Activated B cell treated with CpG ODN at 0.5 μM for 24 hours (primary cell): ENCODE results near the gene ADARB2. TPM values are rescaled to one million over a fixed set of nuclear protein-coding genes. Genes with fewer than 3 reads are reported as not detected.

Experiments used
- ATAC-seq: fragments of 200-7000 bp; cut with Tn5 transposase; one replicate; pipeline ENCODE4 v1.10.0; 2021; ENCODE audit warnings: low read depth, mild to moderate bottlenecking, moderate library complexity
- CTCF ChIA-PET: fragments of 350-600 bp; sonication (Branson Sonifier 250); formaldehyde crosslinking; loops from one replicate; lab custom pipeline; 2021; ENCODE audit warnings: antibody characterized with exemption; lab: Charles Lee
- POLR2A ChIA-PET: fragments of 350-600 bp; sonication (Branson Sonifier 250); formaldehyde crosslinking; loops from one replicate; lab custom pipeline; 2021; ENCODE audit warnings: antibody characterized with exemption; lab: Charles Lee
- DNase-seq: peaks from one replicate; pipeline ENCODE4 v3.0.0; 2022
- H3K27ac Mint-ChIP-seq: one replicate; pipeline ENCODE4 v1.8.0; 2020; ENCODE audit warnings: mixed read lengths
- H3K27me3 Mint-ChIP-seq: one replicate; pipeline ENCODE4 v1.8.0; 2021; ENCODE audit warnings: mixed read lengths
- H3K36me3 Mint-ChIP-seq: one replicate; pipeline ENCODE4 v1.8.0; 2021; ENCODE audit warnings: low read depth, mixed read lengths
- H3K4me1 Mint-ChIP-seq: one replicate; pipeline ENCODE4 v1.8.0; 2021; ENCODE audit warnings: mixed read lengths
- H3K4me3 Mint-ChIP-seq: one replicate; pipeline ENCODE4 v1.8.0; 2020; ENCODE audit warnings: mild to moderate bottlenecking, mixed read lengths
- H3K9me3 Mint-ChIP-seq: one replicate; pipeline ENCODE4 v1.8.0; 2020; ENCODE audit warnings: mixed read lengths
- intact Hi-C: fragments of 100-400 bp; cut with micrococcal nuclease; formaldehyde crosslinking; loops from one replicate; pipeline ENCODE4 v1.15.1; 2024
- total RNA-seq: library from RNA; stranded (reverse); gene quantifications from 2 replicates; pipeline ENCODE4 v1.2.3, GENCODE V29; 2022
- TF ChIP-seq, protein P1 (sequence below): fragments of 200-600 bp; IDR thresholded peaks from one replicate; pipeline ENCODE4 v1.8.0; 2022; ENCODE audit warnings: antibody characterized with exemption, mild to moderate bottlenecking

The ADARB2 gene
- total RNA-seq, 1 donor from 2014 or later, result 0.11 TPM

DNA sequence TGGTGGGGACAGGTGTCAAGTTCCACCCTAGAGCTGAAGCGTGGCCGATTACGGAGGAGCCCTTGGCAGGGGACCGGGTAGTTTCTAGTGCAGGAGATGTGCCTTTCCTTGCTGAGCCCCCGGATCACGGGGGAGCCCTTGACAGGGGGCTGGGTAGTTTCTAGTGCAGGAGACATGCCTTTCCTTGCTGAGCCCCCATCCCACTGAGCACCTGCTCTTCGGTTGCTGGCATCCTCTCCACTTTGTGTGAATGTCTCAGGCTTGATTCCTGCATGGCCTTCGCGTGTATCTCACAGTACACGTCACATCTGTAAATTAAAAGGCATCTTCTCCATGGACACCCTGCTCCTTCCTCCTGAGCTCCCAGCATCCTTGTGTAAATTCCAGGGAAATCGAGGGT lies 263.5 kb downstream of the ADARB2 start:
- DNase-seq, result no peak
- Mint-ChIP-seq H3K4me1 (peaks cover 19% of the 10 kb centered on the region), H3K4me3 (no peak overlapping the region), H3K9me3 (no peaks in the 10 kb centered on the region), H3K27ac (no peak overlapping the region), H3K27me3 (peaks cover 3% of the 10 kb centered on the region), H3K36me3 (no peaks in the 10 kb centered on the region)
- intact Hi-C loops, result no loop called here
- TF ChIP-seq, protein P1, sequence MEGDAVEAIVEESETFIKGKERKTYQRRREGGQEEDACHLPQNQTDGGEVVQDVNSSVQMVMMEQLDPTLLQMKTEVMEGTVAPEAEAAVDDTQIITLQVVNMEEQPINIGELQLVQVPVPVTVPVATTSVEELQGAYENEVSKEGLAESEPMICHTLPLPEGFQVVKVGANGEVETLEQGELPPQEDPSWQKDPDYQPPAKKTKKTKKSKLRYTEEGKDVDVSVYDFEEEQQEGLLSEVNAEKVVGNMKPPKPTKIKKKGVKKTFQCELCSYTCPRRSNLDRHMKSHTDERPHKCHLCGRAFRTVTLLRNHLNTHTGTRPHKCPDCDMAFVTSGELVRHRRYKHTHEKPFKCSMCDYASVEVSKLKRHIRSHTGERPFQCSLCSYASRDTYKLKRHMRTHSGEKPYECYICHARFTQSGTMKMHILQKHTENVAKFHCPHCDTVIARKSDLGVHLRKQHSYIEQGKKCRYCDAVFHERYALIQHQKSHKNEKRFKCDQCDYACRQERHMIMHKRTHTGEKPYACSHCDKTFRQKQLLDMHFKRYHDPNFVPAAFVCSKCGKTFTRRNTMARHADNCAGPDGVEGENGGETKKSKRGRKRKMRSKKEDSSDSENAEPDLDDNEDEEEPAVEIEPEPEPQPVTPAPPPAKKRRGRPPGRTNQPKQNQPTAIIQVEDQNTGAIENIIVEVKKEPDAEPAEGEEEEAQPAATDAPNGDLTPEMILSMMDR, result no peak
- ChIA-PET POLR2A (no interaction called here), CTCF (no interaction called here)
- no peak for ATAC-seq

GRCh38 chr10:1472178-1472958 lies 265.0 kb downstream of the ADARB2 start:
- no peak overlapping the region for H3K27ac Mint-ChIP-seq
- ATAC-seq (no peak), DNase-seq (no peak)
- H3K36me3 Mint-ChIP-seq, result no peaks in the 10 kb centered on the region
- H3K27me3 Mint-ChIP-seq, result peaks cover 4% of the 10 kb centered on the region
- no peak overlapping the region for H3K4me3 Mint-ChIP-seq
- intact Hi-C loops, result no loop called here
- CTCF ChIA-PET, result no interaction called here
- peaks cover 19% of the 10 kb centered on the region for H3K4me1 Mint-ChIP-seq
- POLR2A ChIA-PET, result no interaction called here
- TF ChIP-seq, protein P1, result no peak
- H3K9me3 Mint-ChIP-seq, result no peaks in the 10 kb centered on the region

GRCh38 chr10:1468811-1469210 lies 268.5 kb downstream of the ADARB2 start:
- TF ChIP-seq, protein P1, result no peak
- Mint-ChIP-seq H3K27ac (no peak overlapping the region), H3K27me3 (peaks cover 5% of the 10 kb centered on the region), H3K36me3 (no peaks in the 10 kb centered on the region), H3K4me1 (peaks cover 17% of the 10 kb centered on the region), H3K9me3 (no peaks in the 10 kb centered on the region), H3K4me3 (no peak overlapping the region)
- ChIA-PET POLR2A (no interaction called here), CTCF (no interaction called here)
- ATAC-seq (no peak), DNase-seq (no peak)
- intact Hi-C loops, result loop anchor here (5.0 kb wide), 1 partner anchor 42 kb away; no protein-coding TSS in a partner anchor

DNA sequence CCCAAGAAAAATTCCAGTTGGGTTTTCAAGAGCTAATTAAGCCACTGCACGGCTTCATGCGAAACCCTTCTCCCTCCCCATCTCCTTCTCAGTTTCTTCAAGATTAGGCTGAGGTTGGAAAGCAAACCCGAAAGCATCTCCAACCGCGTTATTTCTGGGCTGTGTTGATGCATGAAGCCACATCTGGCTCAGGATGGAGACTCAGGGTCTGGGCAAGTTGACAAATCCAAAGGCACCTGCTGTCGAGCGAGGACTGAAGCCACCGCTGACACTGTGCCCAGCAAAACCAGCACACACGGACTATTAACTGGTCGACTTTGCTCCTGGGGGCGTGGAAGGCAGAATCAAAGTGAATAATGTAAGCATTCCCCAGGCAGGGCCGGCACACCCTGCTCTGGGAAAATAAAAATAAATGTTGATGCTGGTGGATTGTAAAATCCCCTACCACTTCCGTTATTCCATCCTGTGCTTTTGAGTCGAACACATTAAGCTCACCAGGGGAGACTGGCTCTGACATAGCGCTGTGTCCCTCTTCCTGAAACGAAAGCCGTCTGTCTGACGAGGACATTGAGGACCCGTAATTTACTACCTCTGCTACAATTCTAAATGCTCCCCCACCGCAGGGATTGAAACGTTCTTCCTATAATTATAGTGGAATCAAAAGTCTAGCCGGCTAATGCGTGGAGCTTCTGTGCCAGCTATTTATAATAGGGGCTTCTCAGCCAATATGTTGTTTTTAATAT lies 269.8 kb downstream of the ADARB2 start:
- Mint-ChIP-seq H3K9me3 (no peaks in the 10 kb centered on the region), H3K27me3 (peaks cover 2% of the 10 kb centered on the region), H3K27ac (no peak overlapping the region), H3K4me3 (no peak overlapping the region), H3K36me3 (no peaks in the 10 kb centered on the region), H3K4me1 (peaks cover 27% of the 10 kb centered on the region)
- POLR2A ChIA-PET, result no interaction called here
- intact Hi-C loops, result loop anchor here (5.0 kb wide), 1 partner anchor 40 kb away; no protein-coding TSS in a partner anchor
- ATAC-seq, result no peak
- CTCF ChIA-PET, result interaction anchor here (1.7 kb wide), 1 partner anchor 16 kb away, joined by 5 read pairs; no protein-coding TSS in a partner anchor
- TF ChIP-seq, protein P1, result no peak
- DNase-seq, result no peak
